ENCODE results near the gene ITGA11. TPM values are rescaled to one million over a fixed set of nuclear protein-coding genes. Genes with fewer than 3 reads are reported as not detected.

ITGA11 gene
- total RNA-seq, 1 donor = 567 TPM

GRCh38 chr15:68334661-68335124, 97.3 kb downstream of the ITGA11 start:
- no peaks in the 10 kb centered on the region for H3K27me3 ChIP-seq (ENCODE audit: insufficient read depth, low read length)
- H3K9me3 ChIP-seq (ENCODE audit: low read depth, low read length) = no peaks in the 10 kb centered on the region
- peaks cover 40% of the 10 kb centered on the region for H3K4me1 ChIP-seq (ENCODE audit: insufficient read depth, low read length)
- peaks cover 82% of the 10 kb centered on the region for H3K36me3 ChIP-seq (ENCODE audit: insufficient read depth, low read length)
- no peak overlapping the region for H2AFZ ChIP-seq (ENCODE audit: low read length)
- H4K20me1 ChIP-seq (ENCODE audit: insufficient read depth, low read length) = peaks cover 2% of the 10 kb centered on the region
- peak; percentile 30 for TF ChIP-seq CTCF (IDR thresholded peaks at IDR 0.05; ENCODE audit: extremely low read depth, low read depth, low read length)
- peak overlapping the region; percentile 85 for H3K27ac ChIP-seq (ENCODE audit: low read depth, low read length)
- H3K4me3 ChIP-seq (ENCODE audit: insufficient read depth, low read length) = no peak overlapping the region
- no peaks in the 10 kb centered on the region for H3K79me2 ChIP-seq (ENCODE audit: insufficient read depth, low read length)
- peak; percentile 93 for DNase-seq (ENCODE audit: insufficient read length, low spot score, missing footprints)
- H3K4me2 ChIP-seq (ENCODE audit: insufficient read depth, low read length) = peak overlapping the region; percentile 72

- H3K27me3 ChIP-seq (ENCODE audit: insufficient read depth, low read length) = no peaks in the 10 kb centered on the region
- H2AFZ ChIP-seq (ENCODE audit: low read length) = no peak overlapping the region
- no peak for TF ChIP-seq CTCF (IDR thresholded peaks at IDR 0.05; ENCODE audit: extremely low read depth, low read depth, low read length)
- H3K4me3 ChIP-seq (ENCODE audit: insufficient read depth, low read length) = peak overlapping the region; percentile 29
- no peaks in the 10 kb centered on the region for H3K79me2 ChIP-seq (ENCODE audit: insufficient read depth, low read length)
- peak overlapping the region; percentile 72 for H3K4me2 ChIP-seq (ENCODE audit: insufficient read depth, low read length)
- H3K36me3 ChIP-seq (ENCODE audit: insufficient read depth, low read length) = peaks cover 85% of the 10 kb centered on the region
- no peaks in the 10 kb centered on the region for H3K9me3 ChIP-seq (ENCODE audit: low read depth, low read length)
- peaks cover 40% of the 10 kb centered on the region for H3K4me1 ChIP-seq (ENCODE audit: insufficient read depth, low read length)
- peaks cover 6% of the 10 kb centered on the region for H4K20me1 ChIP-seq (ENCODE audit: insufficient read depth, low read length)
- DNase-seq (ENCODE audit: insufficient read length, low spot score, missing footprints) = no peak
- peak overlapping the region; percentile 85 for H3K27ac ChIP-seq (ENCODE audit: low read depth, low read length)
Observed at GRCh38 chr15:68333775-68334470, 98.0 kb downstream of the ITGA11 start.

GRCh38 chr15:68332266-68332665, 99.7 kb downstream of the ITGA11 start:
- Histone ChIP-seq H2AFZ (ENCODE audit: low read length) (no peak overlapping the region), H3K36me3 (ENCODE audit: insufficient read depth, low read length) (peaks cover 85% of the 10 kb centered on the region), H3K4me1 (ENCODE audit: insufficient read depth, low read length) (peaks cover 35% of the 10 kb centered on the region), H3K4me3 (ENCODE audit: insufficient read depth, low read length) (no peak overlapping the region), H3K79me2 (ENCODE audit: insufficient read depth, low read length) (no peaks in the 10 kb centered on the region), H3K9me3 (ENCODE audit: low read depth, low read length) (no peaks in the 10 kb centered on the region), H3K27me3 (ENCODE audit: insufficient read depth, low read length) (no peaks in the 10 kb centered on the region), H4K20me1 (ENCODE audit: insufficient read depth, low read length) (peaks cover 8% of the 10 kb centered on the region), H3K4me2 (ENCODE audit: insufficient read depth, low read length) (no peak overlapping the region), H3K27ac (ENCODE audit: low read depth, low read length) (no peak overlapping the region)
- no peak for DNase-seq (ENCODE audit: insufficient read length, low spot score, missing footprints)
- no peak for TF ChIP-seq CTCF (IDR thresholded peaks at IDR 0.05; ENCODE audit: extremely low read depth, low read depth, low read length)

- Histone ChIP-seq H3K4me1 (ENCODE audit: insufficient read depth, low read length) (peaks cover 33% of the 10 kb centered on the region), H3K4me2 (ENCODE audit: insufficient read depth, low read length) (no peak overlapping the region), H3K36me3 (ENCODE audit: insufficient read depth, low read length) (peaks cover 85% of the 10 kb centered on the region), H4K20me1 (ENCODE audit: insufficient read depth, low read length) (peaks cover 15% of the 10 kb centered on the region), H3K27me3 (ENCODE audit: insufficient read depth, low read length) (no peaks in the 10 kb centered on the region), H3K9me3 (ENCODE audit: low read depth, low read length) (no peaks in the 10 kb centered on the region), H3K79me2 (ENCODE audit: insufficient read depth, low read length) (no peaks in the 10 kb centered on the region), H2AFZ (ENCODE audit: low read length) (no peak overlapping the region), H3K4me3 (ENCODE audit: insufficient read depth, low read length) (no peak overlapping the region), H3K27ac (ENCODE audit: low read depth, low read length) (no peak overlapping the region)
- DNase-seq (ENCODE audit: insufficient read length, low spot score, missing footprints) = no peak
- TF ChIP-seq CTCF (IDR thresholded peaks at IDR 0.05; ENCODE audit: extremely low read depth, low read depth, low read length) = no peak
Observed at GRCh38 chr15:68330901-68331300, 101.1 kb downstream of the ITGA11 start.

Data from osteoblast (primary cell).